ENCODE results near the gene TRAPPC10. TPM values are rescaled to one million over a fixed set of nuclear protein-coding genes. Genes with fewer than 3 reads are reported as not detected.
"Not testable (repeated sequence)": the region's sequence is repeated elsewhere in the genome, so short reads cannot be mapped to it uniquely, and the experiment has no call there.

The TRAPPC10 gene
- polyA plus RNA-seq, 1 donor = 12.2 TPM

- DNase-seq (ENCODE audit: low read depth) = no peak
Measured at GRCh38 chr21:44087426-44088400, 75.6 kb downstream of the TRAPPC10 start.

DNA sequence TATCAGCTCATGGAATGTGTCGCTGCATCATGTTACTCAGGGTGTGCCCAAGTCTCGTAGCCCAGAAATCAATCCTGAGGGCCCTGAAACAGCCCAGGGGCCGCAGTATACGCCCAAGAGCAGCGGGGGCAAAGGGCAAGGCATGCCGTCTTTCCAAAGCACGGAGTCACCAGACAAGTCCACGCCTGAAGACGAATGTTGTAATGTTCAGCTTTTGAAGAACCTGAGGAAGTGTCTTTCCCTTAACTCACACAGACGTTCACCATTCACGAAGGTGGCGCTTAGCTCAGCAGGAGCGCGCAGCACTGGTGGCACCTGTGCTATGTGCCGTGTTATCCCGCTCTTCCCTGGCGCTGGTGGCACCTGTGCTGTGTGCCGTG, 76.3 kb downstream of the TRAPPC10 start:
- no peak for DNase-seq (ENCODE audit: low read depth)

DNA sequence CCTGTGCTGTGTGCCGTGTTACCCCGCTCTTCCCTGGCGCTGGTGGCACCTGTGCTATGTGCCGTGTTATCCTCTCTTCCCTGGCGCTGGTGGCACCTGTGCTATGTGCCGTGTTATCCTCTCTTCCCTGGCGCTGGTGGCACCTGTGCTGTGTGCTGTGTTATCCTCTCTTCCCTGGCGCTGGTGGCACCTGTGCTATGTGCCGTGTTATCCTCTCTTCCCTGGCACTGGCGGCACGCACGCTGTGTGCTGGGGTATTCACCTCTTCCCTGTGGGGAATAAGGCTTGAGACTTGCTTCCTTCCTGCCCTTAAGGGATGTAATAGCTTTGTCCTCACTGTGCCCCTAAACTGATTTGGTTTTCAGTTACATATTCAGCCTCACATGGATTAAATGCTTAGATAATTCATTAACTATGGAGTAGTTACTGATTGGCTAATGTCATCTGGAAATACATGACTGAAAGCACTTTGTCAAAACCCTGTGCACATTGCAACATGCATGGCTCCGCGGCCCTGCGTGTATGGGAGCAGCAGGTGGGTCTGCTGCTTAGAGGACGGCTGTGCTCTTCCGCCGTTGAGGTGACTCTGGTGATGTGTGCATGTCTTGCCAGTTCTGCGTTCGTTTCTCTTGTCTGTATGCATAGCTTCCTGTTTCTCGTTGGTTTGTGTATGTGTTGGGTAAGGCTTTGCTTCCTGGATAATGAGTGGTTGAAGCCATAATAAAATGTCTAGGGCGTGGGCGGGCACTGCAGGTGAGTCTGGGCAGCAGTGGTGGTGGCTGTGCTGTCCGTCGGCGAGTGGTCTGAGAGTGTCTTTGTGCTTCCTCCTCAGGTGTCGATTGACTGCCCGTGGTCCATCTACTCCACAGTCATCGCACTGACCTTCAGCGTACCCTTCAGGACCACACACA, 77.1 kb downstream of the TRAPPC10 start:
- DNase-seq (ENCODE audit: low read depth) = no peak

GRCh38 chr21:44090325-44090724, 78.2 kb downstream of the TRAPPC10 start:
- no peak for DNase-seq (ENCODE audit: low read depth)

GRCh38 chr21:44092211-44092610, 80.1 kb downstream of the TRAPPC10 start:
- no peak for DNase-seq (ENCODE audit: low read depth)

DNA sequence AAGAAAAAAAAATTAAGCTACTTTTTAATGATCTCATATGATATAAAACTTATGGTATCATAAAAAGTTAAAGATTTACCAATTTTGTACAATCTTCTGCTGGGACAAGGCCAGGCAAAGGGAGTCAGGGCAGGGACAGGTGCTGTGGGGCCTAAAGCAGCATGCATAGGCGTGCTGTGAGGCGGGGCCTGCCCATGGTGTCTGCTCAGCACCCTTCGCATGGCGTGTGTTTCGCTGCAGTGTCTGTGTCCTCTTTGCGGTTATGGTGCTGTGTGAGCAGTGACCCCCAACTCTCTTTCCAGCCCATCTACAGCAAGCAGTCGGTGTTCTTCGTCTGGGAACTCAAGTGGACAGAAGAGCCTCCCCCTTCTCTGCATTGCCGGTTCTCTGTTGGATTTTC, 81.7 kb downstream of the TRAPPC10 start:
- DNase-seq (ENCODE audit: low read depth) = no peak

DNA sequence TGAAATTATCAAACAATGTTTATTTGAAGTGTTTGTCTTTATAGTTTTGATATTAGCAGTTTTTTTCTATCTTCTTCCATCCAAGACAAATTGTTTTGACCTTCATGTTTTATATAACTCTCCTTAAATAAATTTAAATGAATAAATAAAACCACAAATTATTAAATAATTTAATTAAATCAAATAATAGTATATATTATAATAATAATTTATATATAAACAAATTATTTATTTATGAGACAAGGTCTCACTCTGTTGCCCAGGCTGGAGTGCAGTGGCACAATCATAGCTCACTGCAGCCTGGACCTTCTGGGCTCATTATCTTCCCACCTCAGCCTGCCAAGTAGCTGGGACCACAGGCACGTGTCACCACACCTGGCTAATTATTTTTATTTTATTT, 82.7 kb downstream of the TRAPPC10 start:
- DNase-seq (ENCODE audit: low read depth) = no peak

GRCh38 chr21:44098507-44098906, 86.4 kb downstream of the TRAPPC10 start:
- DNase-seq (ENCODE audit: low read depth) = not testable (repeated sequence)

- DNase-seq (ENCODE audit: low read depth) = not testable (repeated sequence)
Measured at GRCh38 chr21:44098964-44099363, 86.9 kb downstream of the TRAPPC10 start.

DNA sequence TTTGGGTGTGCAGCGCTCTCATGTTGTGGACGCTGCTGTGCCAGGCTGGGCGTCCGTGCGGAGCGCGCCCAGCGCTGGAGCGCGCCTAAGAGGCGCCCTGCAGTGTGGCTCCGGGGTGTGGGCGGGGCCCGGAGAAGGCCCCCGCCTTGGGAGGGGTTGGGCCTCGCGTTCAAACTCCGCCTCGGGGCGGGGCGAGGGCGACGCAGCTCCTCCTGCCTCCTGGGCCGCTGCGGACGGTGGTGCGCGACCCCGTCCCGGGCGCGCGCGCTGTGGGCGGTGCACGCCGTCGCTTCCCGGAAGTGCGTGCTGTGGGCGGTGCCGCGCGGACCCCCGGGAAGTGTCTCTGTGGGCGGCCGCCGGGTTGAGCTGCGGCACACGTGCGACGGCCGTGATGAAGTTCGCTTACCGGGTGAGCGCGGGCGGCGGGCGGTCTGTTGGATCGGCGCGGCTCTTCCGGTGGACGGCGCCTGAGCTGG, 95.0 kb downstream of the TRAPPC10 start, which contains the start of gene PWP2:
PWP2 (plus strand) TSS at position 374 of the 476 bp plus-strand sequence; CDS start at position 392, 18 bp downstream.
- DNase-seq (ENCODE audit: low read depth) = not testable (repeated sequence)

- not testable (repeated sequence) for DNase-seq (ENCODE audit: low read depth)
Measured at GRCh38 chr21:44107589-44107988, 95.5 kb downstream of the TRAPPC10 start.

GRCh38 chr21:44113702-44114371, 101.7 kb downstream of the TRAPPC10 start:
- DNase-seq (ENCODE audit: low read depth) = not testable (repeated sequence)

DNA sequence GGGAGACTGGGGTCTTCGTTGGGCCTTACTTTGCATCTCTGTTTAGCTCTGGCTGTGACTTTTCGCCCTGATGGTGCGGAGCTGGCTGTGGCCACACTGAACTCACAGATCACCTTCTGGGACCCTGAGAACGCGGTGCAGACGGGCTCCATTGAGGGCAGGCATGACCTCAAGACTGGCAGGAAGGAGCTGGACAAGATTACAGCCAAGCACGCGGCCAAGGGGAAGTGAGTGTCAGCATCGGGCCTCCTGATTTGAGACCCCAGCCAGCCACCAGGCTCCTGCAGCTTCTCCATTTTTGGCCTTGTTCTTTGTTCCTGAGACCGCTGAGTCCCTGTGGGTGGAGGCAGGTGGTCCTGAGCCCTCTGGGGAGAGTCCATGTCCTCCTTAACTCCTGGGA, 110.0 kb downstream of the TRAPPC10 start:
- not testable (repeated sequence) for DNase-seq (ENCODE audit: low read depth)

GRCh38 chr21:44127827-44128226, 115.7 kb downstream of the TRAPPC10 start:
- DNase-seq (ENCODE audit: low read depth) = not testable (repeated sequence)

DNA sequence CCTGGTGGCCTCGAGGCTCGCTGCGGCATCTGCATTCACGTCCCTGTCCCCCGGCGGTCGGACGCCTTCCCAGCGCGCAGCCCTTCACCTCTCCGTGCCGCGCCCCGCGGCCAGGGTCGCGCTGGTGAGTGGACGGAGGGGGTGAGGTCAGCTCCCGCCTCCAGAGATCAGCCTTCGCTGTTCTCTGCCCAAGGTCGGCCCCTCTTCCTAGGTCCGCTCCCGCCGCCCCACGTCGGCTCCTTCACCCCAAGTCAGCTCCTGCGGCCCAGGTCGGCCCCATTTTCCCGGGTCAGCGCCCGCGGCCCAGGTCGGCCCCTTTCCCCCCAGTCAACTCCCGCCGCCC, 121.6 kb downstream of the TRAPPC10 start:
- DNase-seq (ENCODE audit: low read depth) = not testable (repeated sequence)

DNA sequence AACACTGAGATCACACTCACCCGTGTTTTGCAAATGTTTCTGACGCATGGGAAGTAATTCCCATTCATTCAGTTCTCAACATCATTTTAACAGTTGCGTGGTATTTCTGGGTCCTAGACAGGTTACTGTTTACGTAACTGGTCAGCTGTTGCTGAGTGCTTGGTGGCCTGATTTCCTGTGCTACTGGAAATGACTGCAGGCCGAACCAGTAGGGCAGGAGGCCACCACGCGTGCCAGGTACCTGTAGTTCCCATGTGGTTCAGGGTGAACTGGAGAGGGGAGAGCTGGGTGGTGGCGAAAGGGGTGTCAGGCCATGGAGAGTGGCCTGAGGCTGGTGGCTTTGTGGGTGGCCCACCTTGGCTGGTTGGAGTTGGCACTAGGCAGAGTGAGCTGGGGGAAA, 122.6 kb downstream of the TRAPPC10 start:
- not testable (repeated sequence) for DNase-seq (ENCODE audit: low read depth)

- DNase-seq (ENCODE audit: low read depth) = not testable (repeated sequence)
Measured at GRCh38 chr21:44138039-44138438, 125.9 kb downstream of the TRAPPC10 start.

DNA sequence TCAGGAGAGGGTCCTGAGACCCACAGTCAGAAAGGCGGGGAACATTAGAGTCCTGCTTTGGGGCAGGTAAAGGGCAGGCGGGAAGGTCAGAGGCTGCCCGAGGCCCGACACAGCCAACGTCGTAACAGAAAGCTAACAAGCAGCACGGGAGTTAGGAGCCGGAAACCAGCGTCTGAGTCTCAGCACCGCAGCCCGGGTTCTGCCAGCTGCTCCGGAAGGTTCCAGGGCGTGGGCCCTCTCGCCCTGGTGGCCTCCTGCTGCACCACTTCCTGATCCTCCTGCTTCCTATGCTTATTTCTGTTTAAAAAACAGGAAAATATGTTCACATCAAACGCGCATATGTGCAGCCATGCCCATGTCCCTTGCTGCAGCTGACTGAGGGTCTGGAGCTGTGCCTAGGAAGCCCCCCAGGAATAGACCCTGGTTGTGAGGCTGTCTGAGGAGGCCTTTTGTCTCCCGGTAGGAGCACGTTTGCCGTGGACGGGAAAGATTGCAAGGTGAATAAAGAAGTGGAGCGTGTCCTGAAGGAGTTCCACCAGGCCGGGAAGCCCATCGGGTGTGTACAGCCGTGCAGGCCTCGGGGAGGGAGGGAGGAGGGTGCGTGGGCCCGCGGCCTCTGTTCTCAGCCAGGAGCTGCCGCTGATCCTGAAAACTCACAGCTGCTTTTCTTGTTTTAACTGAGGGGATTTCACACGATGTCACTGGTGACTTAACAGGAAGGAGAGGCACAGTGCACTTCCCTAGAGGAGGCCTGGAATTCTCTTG, 127.9 kb downstream of the TRAPPC10 start:
- not testable (repeated sequence) for DNase-seq (ENCODE audit: low read depth)

DNA sequence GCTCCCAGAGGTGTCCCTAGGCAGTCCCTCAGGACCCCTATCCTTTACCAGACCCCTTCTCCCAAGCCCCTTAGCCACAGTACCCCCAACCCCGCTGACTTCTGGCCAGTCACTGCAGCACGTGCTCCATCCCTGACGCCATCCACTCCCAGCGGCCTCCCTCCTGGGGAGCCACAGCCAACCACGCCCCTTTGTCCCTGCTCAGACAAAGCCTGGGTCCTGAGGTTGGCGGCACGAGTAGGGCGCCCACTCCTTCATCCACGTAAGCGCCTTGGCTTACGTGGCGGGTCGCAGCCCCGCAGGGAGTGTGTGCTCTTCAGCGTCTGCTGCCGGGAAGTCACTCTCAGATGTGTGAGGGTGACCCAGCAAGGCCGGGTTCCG, 128.4 kb downstream of the TRAPPC10 start:
- DNase-seq (ENCODE audit: low read depth) = not testable (repeated sequence)

GRCh38 chr21:44142470-44142869, 130.4 kb downstream of the TRAPPC10 start:
- DNase-seq (ENCODE audit: low read depth) = not testable (repeated sequence)

- not testable (repeated sequence) for DNase-seq (ENCODE audit: low read depth)
Measured at GRCh38 chr21:44143380-44143779, 131.3 kb downstream of the TRAPPC10 start.

All from forelimb muscle (tissue), 1 donor.